HFFc6 (cell line): ENCODE measurements around the gene PLIN1. TPM values are rescaled to one million over a fixed set of nuclear protein-coding genes. Genes with fewer than 3 reads are reported as not detected.
A peak's percentile ranks its signal among the peaks of the same experiment; 100 is the strongest.

Experiments used
- DNase-seq: peaks from one replicate; pipeline ENCODE4 v3.0.0-alpha.2; 2018
- H3K27ac Mint-ChIP-seq: 2 replicates; pipeline ENCODE4 v1.8.0; 2020; ENCODE audit warnings: mild to moderate bottlenecking, mixed read lengths
- H3K27me3 Mint-ChIP-seq: 2 replicates; pipeline ENCODE4 v1.8.0; 2021; ENCODE audit warnings: mild to moderate bottlenecking, moderate library complexity, mixed read lengths; ENCODE audit not compliant: insufficient read depth
- H3K36me3 Mint-ChIP-seq: 2 replicates; pipeline ENCODE4 v1.8.0; 2021; ENCODE audit warnings: low read depth, mixed read lengths
- H3K4me1 Mint-ChIP-seq: 2 replicates; pipeline ENCODE4 v1.8.0; 2020; ENCODE audit warnings: low read depth, mixed read lengths
- H3K4me3 Mint-ChIP-seq: 2 replicates; pipeline ENCODE4 v1.8.0; 2020; ENCODE audit warnings: mild to moderate bottlenecking, moderate library complexity, mixed read lengths
- H3K9me3 Mint-ChIP-seq: 2 replicates; pipeline ENCODE4 v1.8.0; 2020; ENCODE audit warnings: mild to moderate bottlenecking, mixed read lengths
- CTCF ChIP-seq: fragments of 200-600 bp; sonication (generic); IDR thresholded peaks from 2 replicates; pipeline ENCODE4 v1.5.0; 2021; ENCODE audit warnings: antibody characterized with exemption, mild to moderate bottlenecking
- total RNA-seq, 6 experiments: library from RNA; stranded (reverse); fragmentation: NEBNext Ultra II Directional; extraction: Animal tissue kit (Norgen Biotek cat#: 25700); gene quantifications; 2 replicates in 1 of 6; 3 replicates in 5 of 6; pipeline ENCODE4 v1.2.3, GENCODE V29; 2021

Gene PLIN1
- total RNA-seq, 6 experiments from 2014 or later: not detected

- Mint-ChIP-seq H3K27ac (no peak overlapping the region; the same call in 1 of the 2 replicates), H3K4me3 (no peak overlapping the region), H3K4me1 (peaks cover 13% of the 10 kb centered on the region), H3K9me3 (no peaks in the 10 kb centered on the region), H3K27me3 (peaks cover 6% of the 10 kb centered on the region), H3K36me3 (peaks cover 54% of the 10 kb centered on the region)
- no peak for TF ChIP-seq CTCF
- DNase-seq: no peak
These were observed 56.0 kb downstream of the PLIN1 start for GRCh38 chr15:89623165-89623564.

GRCh38 chr15:89621547-89621946 lies 57.6 kb downstream of the PLIN1 start:
- TF ChIP-seq CTCF: no peak
- no peak for DNase-seq
- 0 out of 2 replicates have a peak overlapping the region, but pooled peaks have one; percentile 43 for H3K27ac Mint-ChIP-seq

GRCh38 chr15:89616228-89616627 lies 62.9 kb downstream of the PLIN1 start:
- Mint-ChIP-seq H3K9me3 (peaks cover 13% of the 10 kb centered on the region; the same call in 1 of the 2 replicates), H3K27ac (no peak overlapping the region), H3K4me3 (no peak overlapping the region), H3K27me3 (peaks cover 6% of the 10 kb centered on the region; the same call in 1 of the 2 replicates), H3K36me3 (peaks cover 41% of the 10 kb centered on the region), H3K4me1 (no peaks in the 10 kb centered on the region)
- TF ChIP-seq CTCF: no peak
- DNase-seq: no peak

More at GRCh38 chr15:89621547-89621946, 57.6 kb downstream of the PLIN1 start:
- H3K36me3 Mint-ChIP-seq: peaks cover 48% of the 10 kb centered on the region; the same call in 1 of the 2 replicates
- H3K4me3 Mint-ChIP-seq: no peak overlapping the region
- peaks cover 6% of the 10 kb centered on the region for H3K27me3 Mint-ChIP-seq
- no peaks in the 10 kb centered on the region for H3K9me3 Mint-ChIP-seq
- peaks cover 13% of the 10 kb centered on the region for H3K4me1 Mint-ChIP-seq

GRCh38 chr15:89615135-89615534 lies 64.0 kb downstream of the PLIN1 start:
- no peak overlapping the region for H3K4me3 Mint-ChIP-seq
- H3K36me3 Mint-ChIP-seq: peaks cover 50% of the 10 kb centered on the region

More at GRCh38 chr15:89615135-89615534, 64.0 kb downstream of the PLIN1 start:
- H3K4me1 Mint-ChIP-seq: no peaks in the 10 kb centered on the region
- no peak for DNase-seq
- peaks cover 14% of the 10 kb centered on the region; the same call in 1 of the 2 replicates for H3K9me3 Mint-ChIP-seq
- H3K27me3 Mint-ChIP-seq: peaks cover 4% of the 10 kb centered on the region; the same call in 1 of the 2 replicates
- no peak for TF ChIP-seq CTCF
- H3K27ac Mint-ChIP-seq: no peak overlapping the region

Other genes with a start within 250 kb of the PLIN1 start
- not detected for gene RHCG, start 182.8 kb downstream of the PLIN1 start, total RNA-seq
- gene TICRR, start 103.9 kb downstream of the PLIN1 start, total RNA-seq: 1 to 10 TPM; 3.0 to 6.0 (median 5.0) TPM
- 10 to 100 TPM; 21.9 to 27.3 (median 24.5) TPM for gene KIF7, start 23.9 kb downstream of the PLIN1 start, total RNA-seq
- 1 to 10 TPM; 2.1 to 4.6 (median 3.0) TPM for gene PEX11A, start 11.4 kb upstream of the PLIN1 start, total RNA-seq
- gene WDR93, start 11.4 kb upstream of the PLIN1 start, total RNA-seq: under 1 TPM in 1 of 6 experiments, not detected in 5; 0.21 TPM
- under 1 TPM; 0.13 to 0.57 (median 0.26) TPM for gene MESP1, start 71.9 kb upstream of the PLIN1 start, total RNA-seq
- under 1 TPM in 3 of 6 experiments, not detected in 3; 0.19 to 0.26 (median 0.21) TPM for gene MESP2, start 97.0 kb upstream of the PLIN1 start, total RNA-seq
- gene ANPEP, start 135.5 kb upstream of the PLIN1 start, total RNA-seq: 100 to 1,000 TPM; 502 to 857 (median 524) TPM
- gene AP3S2, start 214.6 kb upstream of the PLIN1 start, total RNA-seq: 10 to 100 TPM; 30.9 to 37.9 (median 33.4) TPM
- gene ARPIN, start 233.6 kb upstream of the PLIN1 start, total RNA-seq: 10 to 100 TPM in 4 of 6 experiments, 1 to 10 TPM in 2; 5.8 to 11.8 (median 10.9) TPM